Gastrocnemius medialis (tissue), 4 donors: ENCODE data around the gene CDRT4. TPM values are rescaled to one million over a fixed set of nuclear protein-coding genes. Genes with fewer than 3 reads are reported as not detected.

Experiments used
- ATAC-seq, 2 donors: fragments of 150-250 bp; one replicate each; pipeline ENCODE4 v1.9.1; 2016
- DNase-seq, 2 donors: peaks; one replicate each; pipeline ENCODE4 v3.0.0-alpha.2; 2019
- H3K27ac ChIP-seq, 4 donors: fragments of 200-600 bp; sonication (generic); 1 replicate in 1 of 4; 2 replicates in 3 of 4; pipeline ENCODE4 v1.5.1; 2016 to 2018; ENCODE audit warnings: mild to moderate bottlenecking in 2 of 4, moderate library complexity in 1 of 4
- H3K27me3 ChIP-seq, 3 donors: fragments of 200-600 bp; sonication (generic) in 2 of 3; 1 replicate in 1 of 3; 2 replicates in 2 of 3; pipeline versions ENCODE4 v1.5.1 to v1.6.0; 2016 to 2019; ENCODE audit warnings: mild to moderate bottlenecking in 1 of 3, moderate library complexity in 1 of 3
- H3K36me3 ChIP-seq, 2 donors: fragments of 200-600 bp; sonication (generic) in 1 of 2; one replicate each; pipeline ENCODE4 v1.5.1; 2017 to 2018
- H3K4me1 ChIP-seq, 2 donors: fragments of 200-600 bp; sonication (generic) in 1 of 2; one replicate each; pipeline ENCODE4 v1.5.1; 2016 to 2017; ENCODE audit warnings: mild to moderate bottlenecking in 2 of 2
- H3K4me3 ChIP-seq, 4 donors: fragments of 200-600 bp; sonication (generic) in 3 of 4; 1 replicate in 1 of 4; 2 replicates in 3 of 4; pipeline ENCODE4 v1.5.1; 2016 to 2019; ENCODE audit warnings: mild to moderate bottlenecking in 2 of 4
- H3K9me3 ChIP-seq, 3 donors: fragments of 200-600 bp; sonication (generic) in 2 of 3; 1 replicate in 1 of 3; 2 replicates in 2 of 3; pipeline ENCODE4 v1.5.1; 2016 to 2019
- CTCF ChIP-seq, 5 experiments: fragments of 450-650 bp in 3 of 5; fragments of 200-600 bp in 2 of 5; sonication (generic) in 2 of 5; IDR thresholded peaks in 4 of 5; conservative IDR thresholded peaks in 1 of 5; 1 replicate in 4 of 5; 2 replicates in 1 of 5; pipeline ENCODE4 v1.5.1; 2016 to 2019; ENCODE audit warnings: antibody characterized with exemption in 5 of 5, mild to moderate bottlenecking in 3 of 5, moderate library complexity in 3 of 5
- POLR2A ChIP-seq, 2 donors: fragments of 450-650 bp; IDR thresholded peaks; one replicate each; pipeline ENCODE4 v1.6.1; 2017; ENCODE audit warnings: antibody characterized with exemption in 2 of 2, mild to moderate bottlenecking in 2 of 2, moderate library complexity in 2 of 2
- in situ Hi-C, 4 donors: fragments of 200-750 bp; cut with MboI; loops; one replicate each; pipeline versions ENCODE4 v1.15.0 to v1.8.0; 2017; ENCODE audit warnings: low sequenced_read_pairs in 4 of 4
- intact Hi-C: fragments of 100-400 bp; cut with DNase I; formaldehyde crosslinking; loops from one replicate; pipeline ENCODE4 v1.15.1; 2023; ENCODE audit warnings: low total_unique reads
- total RNA-seq, 4 donors: library from RNA; depleted of rRNA; stranded (reverse); fragments of >200 nt; gene quantifications; one replicate each; pipeline versions ENCODE4 v1.1.0 to v1.2.3, GENCODE V29; 2016

The CDRT4 gene
- total RNA-seq, 4 donors from 2014 or later = 0.66 to 2.0 (median 1.00) TPM

GRCh38 chr17:15498107-15498506 is 30.7 kb upstream of the CDRT4 start:
- Histone ChIP-seq H3K4me1 (peaks cover 18 to 34% of the 10 kb centered on the region in 2 donors), H3K9me3 (no peaks in the 10 kb centered on the region), H3K36me3 (no peaks in the 10 kb centered on the region), H3K27ac (no peak overlapping the region), H3K27me3 (no peaks in the 10 kb centered on the region), H3K4me3 (no peak overlapping the region)
- in situ Hi-C loops (no loop called here), intact Hi-C loops (loop anchor here (10.0 kb wide), 1 partner anchor 1293 kb away; no protein-coding TSS in a partner anchor)
- TF ChIP-seq CTCF (IDR thresholded peaks at IDR 0.05 in 4 of 5, conservative IDR thresholded peaks at IDR 0.05 in 1 of 5) = no peak
- no peak for TF ChIP-seq POLR2A (IDR thresholded peaks at IDR 0.05)
- ATAC-seq = peak; percentile 27 to 51
- DNase-seq = peak in 1 of 2 donors; percentile 37

- no peak for TF ChIP-seq POLR2A (IDR thresholded peaks at IDR 0.05)
- TF ChIP-seq CTCF (IDR thresholded peaks at IDR 0.05 in 4 of 5, conservative IDR thresholded peaks at IDR 0.05 in 1 of 5) = no peak
- in situ Hi-C loops (no loop called here), intact Hi-C loops (loop anchor here (10.0 kb wide), 1 partner anchor 1292 kb away; no protein-coding TSS in a partner anchor)
- DNase-seq (no peak), ATAC-seq (peak; percentile 67 to 81)
- Histone ChIP-seq H3K4me1 (peaks cover 16 to 27% of the 10 kb centered on the region in 2 donors), H3K36me3 (no peaks in the 10 kb centered on the region), H3K27ac (peak overlapping the region in 3 of 4 donors; percentile 1 to 67 (median 66)), H3K4me3 (no peak overlapping the region), H3K27me3 (no peaks in the 10 kb centered on the region), H3K9me3 (no peaks in the 10 kb centered on the region)
These were observed 29.6 kb upstream of the CDRT4 start for GRCh38 chr17:15496735-15497670.

- intact Hi-C loops = loop anchor here (10.0 kb wide), 1 partner anchor 1290 kb away; no protein-coding TSS in a partner anchor
These were observed 27.4 kb upstream of the CDRT4 start for GRCh38 chr17:15494821-15495220.

GRCh38 chr17:15493693-15494035 is 26.2 kb upstream of the CDRT4 start:
- intact Hi-C loops (loop anchor here (10.0 kb wide), 1 partner anchor 1289 kb away; no protein-coding TSS in a partner anchor), in situ Hi-C loops (no loop called here)
- Histone ChIP-seq H3K36me3 (no peaks in the 10 kb centered on the region), H3K27ac (no peak overlapping the region), H3K27me3 (no peaks in the 10 kb centered on the region), H3K4me3 (no peak overlapping the region), H3K9me3 (no peaks in the 10 kb centered on the region), H3K4me1 (peaks cover 20 to 38% of the 10 kb centered on the region in 2 donors)
- TF ChIP-seq CTCF (IDR thresholded peaks at IDR 0.05 in 4 of 5, conservative IDR thresholded peaks at IDR 0.05 in 1 of 5) (no peak), POLR2A (IDR thresholded peaks at IDR 0.05) (no peak)
- ATAC-seq (no peak), DNase-seq (no peak)

More at GRCh38 chr17:15494821-15495220, 27.4 kb upstream of the CDRT4 start:
- Histone ChIP-seq H3K4me3 (no peak overlapping the region), H3K27me3 (no peaks in the 10 kb centered on the region), H3K9me3 (no peaks in the 10 kb centered on the region), H3K4me1 (peaks cover 20 to 38% of the 10 kb centered on the region in 2 donors), H3K27ac (no peak overlapping the region), H3K36me3 (no peaks in the 10 kb centered on the region)
- DNase-seq = no peak
- ATAC-seq = no peak
- TF ChIP-seq POLR2A (IDR thresholded peaks at IDR 0.05) = no peak
- TF ChIP-seq CTCF (IDR thresholded peaks at IDR 0.05 in 4 of 5, conservative IDR thresholded peaks at IDR 0.05 in 1 of 5) = no peak
- in situ Hi-C loops = no loop called here
